DLD1 (cell line): Measurements from ENCODE around the gene ACSF3.
"Not testable (repeated sequence)": the region's sequence is repeated elsewhere in the genome, so short reads cannot be mapped to it uniquely, and the experiment has no call there.

Experiments
- in situ Hi-C: cut with HindIII; loops from 2 replicates; pipeline ENCODE4 v1.10.0; 2017; ENCODE audit warnings: low sequenced_read_pairs

Gene ACSF3

DNA sequence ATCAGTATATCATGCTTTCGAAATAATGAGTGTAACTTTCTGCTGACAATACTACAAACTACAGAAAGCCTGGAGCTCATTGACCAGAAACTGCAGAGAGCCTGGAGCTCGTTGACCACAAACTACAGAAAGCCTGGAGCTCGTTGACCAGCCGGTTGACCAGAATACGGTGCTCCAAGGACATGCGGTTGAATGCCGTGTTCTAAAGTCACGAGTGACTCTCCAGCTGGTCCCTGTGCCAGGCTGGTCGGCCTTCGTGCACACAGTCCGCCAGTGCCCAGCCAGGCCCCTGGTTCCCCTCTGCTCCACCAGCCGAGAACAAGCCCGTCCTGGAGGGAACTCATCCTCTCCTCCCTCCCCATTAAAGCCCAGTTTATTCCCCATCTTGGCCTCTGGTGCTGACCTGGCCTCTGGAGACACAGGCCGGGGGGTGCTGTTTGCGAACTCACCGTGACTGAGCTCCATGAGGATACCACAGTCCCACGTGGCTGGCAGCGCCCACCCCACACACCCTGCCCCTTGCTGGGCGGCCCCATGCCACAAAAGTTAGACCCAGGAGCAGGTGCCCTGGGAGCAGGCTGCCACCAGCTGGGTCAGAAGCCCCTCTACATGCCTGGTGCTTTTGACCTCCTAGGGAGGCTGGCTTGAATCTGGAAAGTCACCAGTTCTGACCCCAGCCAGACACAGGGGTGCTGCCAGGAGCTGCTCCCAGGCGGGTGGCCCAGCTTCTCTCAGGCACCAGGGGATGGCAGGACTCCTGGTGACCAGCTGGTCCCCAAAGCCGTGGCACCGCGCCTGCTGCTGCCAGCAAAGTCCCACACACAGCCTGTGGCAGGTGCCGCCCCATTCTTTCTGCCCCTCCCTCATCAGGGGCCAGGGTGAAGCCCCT lies 62.4 kb downstream of the ACSF3 start:
- in situ Hi-C loops, result no loop called here

DNA sequence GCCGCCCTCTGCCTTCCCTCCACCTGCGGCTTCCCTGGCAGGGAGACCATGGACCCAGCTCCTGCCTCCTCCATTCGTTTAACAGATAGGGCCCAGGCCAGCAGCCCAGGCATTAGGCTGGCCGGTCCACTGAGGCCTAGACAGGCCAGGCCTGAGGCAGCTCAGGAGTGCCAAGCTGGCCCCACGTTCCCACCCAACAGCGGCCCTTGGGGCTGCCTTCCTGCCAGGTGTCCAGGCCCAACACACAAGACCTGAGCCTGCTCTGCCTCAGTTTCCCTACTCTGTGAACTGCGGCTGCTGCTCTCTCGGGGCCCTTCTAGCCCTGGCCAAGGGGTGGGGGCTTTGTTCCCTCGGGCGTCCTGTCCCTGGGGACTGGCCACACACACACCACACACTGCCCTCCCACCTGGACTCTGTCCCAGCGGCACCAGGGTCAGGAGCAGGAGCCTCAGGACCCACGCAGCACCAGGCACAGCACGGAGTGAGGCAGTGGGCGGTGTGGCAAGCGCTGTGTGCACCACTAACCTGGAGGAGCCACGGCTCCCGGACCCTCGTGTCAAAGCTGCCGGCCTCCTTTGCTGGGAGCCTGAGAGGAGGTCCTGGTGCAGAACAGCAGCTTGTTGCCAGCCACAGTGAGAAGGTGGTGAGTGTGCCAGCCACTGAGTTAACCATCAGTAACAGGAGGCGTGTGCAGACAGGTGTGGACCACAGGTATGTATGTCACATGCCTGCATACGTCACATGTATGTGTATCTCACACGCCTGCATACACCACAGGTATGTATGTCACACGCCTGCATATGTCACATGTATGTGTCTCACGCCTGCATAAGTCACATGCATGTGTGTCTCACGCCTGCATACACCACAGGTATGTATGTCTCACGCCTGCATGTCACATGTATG lies 63.3 kb downstream of the ACSF3 start:
- in situ Hi-C loops, result no loop called here

GRCh38 chr16:89157778-89158177 lies 64.1 kb downstream of the ACSF3 start:
- in situ Hi-C loops, result no loop called here

DNA sequence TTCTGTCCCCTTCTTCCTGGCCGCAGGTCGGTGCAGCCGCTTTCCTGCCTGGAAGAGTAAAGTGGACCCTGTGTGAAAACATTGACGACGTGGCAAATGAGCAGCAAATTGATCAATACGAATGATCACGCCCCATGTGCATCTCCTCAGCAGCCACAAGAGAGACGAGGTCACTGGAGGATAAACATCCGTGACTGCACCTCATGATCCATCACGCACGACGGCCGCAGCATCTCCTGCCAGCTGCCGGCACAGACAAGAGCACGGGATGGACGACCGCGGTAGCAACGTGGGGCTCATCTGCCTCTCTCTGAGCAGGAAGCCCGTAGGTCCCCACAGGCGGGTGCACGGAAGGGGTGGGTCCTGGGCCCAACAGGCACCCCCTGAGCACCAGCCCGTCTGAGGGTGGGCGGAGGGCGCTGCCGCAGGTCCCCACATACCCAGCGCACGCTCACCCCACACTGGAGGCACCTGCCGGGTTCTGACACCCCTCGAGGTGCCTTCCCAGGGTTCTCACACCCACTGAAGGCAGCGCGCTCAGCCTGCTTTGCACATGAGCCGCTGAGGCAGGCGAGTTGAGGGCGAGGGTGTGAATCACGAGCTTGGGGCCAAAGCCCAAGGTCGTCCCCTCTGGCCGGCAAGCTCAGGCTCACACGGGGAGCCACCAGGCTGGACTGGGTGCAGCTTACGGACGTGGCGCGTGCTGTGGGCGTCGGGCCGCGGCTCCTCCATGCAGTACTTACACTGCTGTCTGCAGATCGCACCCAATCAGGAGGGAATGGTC lies 65.6 kb downstream of the ACSF3 start:
- in situ Hi-C loops, result no loop called here

- in situ Hi-C loops, result no loop called here
Measured at GRCh38 chr16:89159850-89160354, 66.2 kb downstream of the ACSF3 start.

DNA sequence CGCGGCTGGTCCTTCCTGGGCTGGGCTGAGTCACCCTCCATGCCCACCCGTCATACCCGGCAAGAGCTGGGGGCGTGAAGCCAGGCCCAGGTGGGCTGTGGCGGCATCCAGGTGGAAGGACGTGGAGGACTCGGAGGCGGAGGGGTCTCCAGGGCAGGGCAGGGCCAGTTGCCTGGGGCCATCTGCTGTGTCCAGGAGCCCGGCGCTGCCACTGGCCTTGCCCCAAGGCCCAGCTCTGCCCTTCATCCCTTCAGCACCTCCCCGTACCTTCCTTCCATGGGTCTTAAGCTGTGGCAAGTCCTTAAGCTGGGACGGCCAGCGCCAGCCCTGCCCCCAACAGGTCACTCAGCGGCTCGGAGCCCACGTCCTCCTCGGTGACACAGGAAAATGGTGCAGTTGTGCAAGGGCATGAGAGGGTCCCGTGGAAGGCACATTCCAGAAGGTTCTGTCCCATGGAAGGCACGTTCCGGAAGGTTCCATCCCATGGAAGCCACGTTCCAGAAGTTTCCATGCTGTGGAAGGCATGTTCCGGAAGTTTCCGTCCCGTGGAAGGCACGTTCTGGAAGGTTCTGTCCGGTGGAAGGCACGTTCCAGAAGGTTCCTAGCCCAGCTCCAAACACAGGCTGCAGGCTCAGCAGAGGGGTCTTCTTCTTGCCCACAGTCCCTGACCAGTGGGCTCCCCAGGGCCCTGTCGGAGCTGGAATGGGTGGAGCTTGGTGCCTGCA lies 67.5 kb downstream of the ACSF3 start:
- in situ Hi-C loops, result no loop called here

DNA sequence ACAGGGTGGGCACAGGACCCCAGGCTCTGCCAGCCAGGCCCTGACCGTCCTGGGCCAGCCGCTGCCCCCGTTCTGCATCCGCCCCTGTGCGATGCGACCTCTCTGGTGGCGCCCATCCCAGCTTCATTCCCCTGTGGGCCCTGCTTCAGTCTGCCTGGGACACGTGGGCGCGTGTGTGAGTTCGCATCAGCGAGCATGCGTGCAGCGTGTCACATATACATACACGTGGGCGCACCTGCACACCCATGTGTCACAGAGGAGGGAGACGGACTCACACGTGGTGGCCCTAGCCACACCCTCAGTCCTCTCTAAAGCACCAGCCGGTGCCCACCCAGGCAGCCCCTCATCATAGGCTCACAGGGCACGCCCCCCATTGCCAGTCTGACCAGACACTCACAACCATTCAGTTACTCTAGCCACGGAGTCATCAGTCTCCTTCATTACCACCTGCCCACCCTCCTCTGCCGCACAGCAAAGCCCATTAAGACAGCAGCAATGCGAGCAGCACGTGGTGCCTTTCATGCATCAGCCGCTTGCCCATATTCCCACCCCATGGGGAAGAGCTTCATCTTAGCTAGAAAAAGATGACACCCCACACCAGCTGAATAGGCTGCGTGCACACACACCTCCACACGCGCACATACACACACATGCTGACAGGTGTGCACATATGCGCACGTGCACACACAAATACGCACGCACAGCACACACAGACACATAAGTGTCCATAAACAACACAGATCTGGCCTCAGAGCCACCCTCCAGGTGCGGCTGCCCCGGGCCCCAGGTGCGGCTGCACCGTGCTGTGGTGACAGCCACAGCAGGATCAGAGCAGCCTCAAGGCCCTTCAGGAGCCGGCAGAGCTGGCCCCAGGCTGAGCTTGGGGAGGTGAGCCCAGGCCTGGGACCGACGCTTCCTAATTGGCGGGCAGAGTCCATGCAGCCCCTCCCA lies 68.4 kb downstream of the ACSF3 start:
- in situ Hi-C loops, result no loop called here

GRCh38 chr16:89163297-89163696 lies 69.6 kb downstream of the ACSF3 start:
- in situ Hi-C loops, result no loop called here

GRCh38 chr16:89164436-89164835 lies 70.8 kb downstream of the ACSF3 start:
- in situ Hi-C loops, result no loop called here

DNA sequence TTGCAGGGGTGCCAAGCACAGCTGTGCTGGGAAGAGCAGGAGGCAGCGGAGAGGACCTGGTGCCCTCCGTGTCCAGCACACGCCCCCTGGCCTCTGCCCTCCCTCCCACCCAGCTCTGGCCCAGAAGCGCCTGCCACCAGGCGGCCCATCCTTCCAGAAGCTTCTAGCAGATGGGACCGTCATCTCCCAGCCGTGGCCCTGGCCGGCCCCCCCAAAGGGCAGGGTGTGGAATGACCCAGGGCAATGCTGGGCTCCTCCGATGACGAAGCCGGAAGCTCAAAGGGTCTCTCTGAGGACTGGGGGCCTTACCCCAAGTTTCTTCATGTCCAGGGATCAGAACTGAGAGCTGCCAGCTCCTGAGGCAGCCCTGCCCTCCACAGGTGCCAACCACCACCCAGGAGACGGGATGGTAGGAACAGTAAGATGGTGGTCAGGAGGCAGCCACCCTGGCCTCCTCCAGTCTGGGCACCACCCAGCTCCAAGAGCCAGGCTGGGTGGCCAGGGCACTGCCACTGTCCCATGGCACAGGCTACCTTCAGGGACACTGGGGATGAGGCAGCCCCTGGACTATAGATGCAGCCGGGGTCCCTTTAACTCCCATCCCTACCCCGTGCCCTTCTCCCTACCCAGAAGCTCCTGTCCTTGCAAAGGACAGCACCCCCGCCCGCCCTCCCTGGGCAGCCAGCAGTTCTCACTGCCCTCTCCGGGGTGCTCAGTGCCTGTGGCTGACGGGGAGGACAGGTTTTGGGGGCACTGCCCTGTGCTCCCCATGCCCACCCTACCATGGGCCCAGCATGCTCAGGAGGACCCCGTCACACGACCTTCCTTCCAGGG lies 71.4 kb downstream of the ACSF3 start:
- in situ Hi-C loops, result no loop called here

DNA sequence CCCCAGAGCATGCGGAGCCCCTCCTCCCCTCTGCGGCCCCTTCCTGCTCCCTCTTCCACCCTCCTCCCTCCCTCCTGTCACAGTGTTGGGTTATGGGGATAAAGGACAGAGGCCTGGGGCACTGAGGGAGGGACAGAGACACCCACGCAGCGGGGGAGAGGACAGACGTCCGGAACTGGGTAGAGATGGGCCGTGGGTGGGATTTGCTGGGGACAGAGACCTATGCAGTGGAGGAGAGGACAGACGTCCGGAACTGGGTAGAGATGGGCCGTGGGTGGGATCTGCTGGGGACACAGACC lies 72.0 kb downstream of the ACSF3 start:
- in situ Hi-C loops, result not testable (repeated sequence)

GRCh38 chr16:89166696-89167424 lies 73.2 kb downstream of the ACSF3 start:
- in situ Hi-C loops, result no loop called here

DNA sequence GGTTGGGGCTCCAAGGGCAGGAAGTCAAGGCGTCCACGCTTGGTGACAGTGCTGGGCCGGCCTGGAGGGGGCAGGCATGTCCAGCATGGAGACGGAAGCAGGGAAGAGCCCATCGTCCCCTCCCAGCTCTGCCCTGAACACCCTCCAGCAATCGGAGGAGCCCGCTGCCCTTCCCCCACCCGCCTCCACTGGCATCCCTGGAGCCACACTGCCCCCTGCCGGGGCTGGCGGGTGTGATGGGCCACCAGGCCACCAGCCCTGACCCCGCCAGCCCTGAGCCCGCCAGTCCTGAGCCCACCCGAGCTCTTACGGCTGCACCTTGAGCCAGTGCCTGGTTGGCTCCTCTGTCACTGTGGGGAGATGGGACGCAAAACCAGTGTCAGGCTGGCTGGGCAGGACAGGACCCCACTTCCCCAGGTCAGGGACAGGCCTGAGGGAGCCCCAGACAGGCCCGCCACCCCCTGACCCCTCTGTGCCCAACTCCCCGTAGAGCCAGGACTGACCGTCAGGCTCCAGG lies 73.8 kb downstream of the ACSF3 start:
- in situ Hi-C loops, result no loop called here

DNA sequence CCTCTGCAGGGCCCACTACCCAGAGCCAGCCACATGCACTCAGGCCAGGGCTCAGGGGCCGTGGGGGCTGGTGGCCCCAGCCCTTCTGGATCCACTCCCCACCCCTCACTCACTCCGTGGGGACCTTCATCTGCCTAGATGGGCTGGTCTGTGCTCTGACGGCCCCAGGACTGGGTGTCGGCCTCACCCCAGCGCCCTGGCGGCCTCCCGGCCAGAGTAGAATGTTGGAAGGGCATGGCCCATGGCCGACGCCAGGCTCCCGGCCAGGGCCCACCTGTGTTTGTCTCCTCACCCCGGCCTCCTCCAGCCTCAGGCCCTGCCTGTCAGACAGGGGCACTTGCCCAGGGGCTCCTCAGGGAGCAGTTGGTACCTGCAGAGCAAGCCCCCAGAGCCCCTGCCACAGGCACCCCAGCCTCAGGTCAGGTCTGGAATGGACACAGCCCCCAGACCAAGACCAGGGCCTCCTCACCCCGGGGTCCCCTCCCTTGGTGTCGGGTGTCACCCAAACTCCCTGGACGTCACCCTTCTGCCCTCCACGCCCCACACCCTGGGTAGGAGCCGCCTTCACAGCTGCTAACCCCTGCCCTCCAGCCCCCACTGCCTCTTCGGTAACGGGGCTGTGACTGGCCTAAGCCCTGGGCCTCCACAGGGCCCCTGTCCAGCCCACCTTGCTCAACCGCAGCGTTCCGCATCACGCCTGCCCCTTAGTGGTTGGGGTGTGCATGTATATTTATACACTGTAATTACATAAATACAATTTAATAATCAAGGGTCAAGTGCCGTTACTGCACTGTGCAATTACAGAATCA lies 74.9 kb downstream of the ACSF3 start:
- in situ Hi-C loops, result no loop called here

DNA sequence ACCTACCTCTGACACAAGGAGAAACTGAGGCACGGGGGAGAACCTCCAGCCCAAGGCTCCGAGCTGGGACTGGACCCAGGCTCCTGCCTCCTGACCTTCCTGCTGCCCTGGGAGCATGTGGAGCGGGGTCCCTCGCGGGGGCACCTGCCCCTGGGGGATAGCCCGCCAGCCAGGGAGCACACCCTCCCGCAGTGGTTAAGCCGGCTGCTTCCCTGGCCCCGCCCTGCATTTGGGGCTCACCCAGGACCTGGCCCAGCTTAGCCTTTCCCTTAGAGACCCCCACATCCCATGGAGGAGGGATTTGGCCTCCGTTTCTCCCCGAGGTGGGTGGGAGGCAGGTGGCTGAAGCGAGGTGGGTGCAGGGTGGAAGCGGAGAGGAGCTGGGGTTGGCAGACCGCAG lies 76.1 kb downstream of the ACSF3 start:
- in situ Hi-C loops, result no loop called here

- in situ Hi-C loops, result no loop called here
Measured at GRCh38 chr16:89170346-89171215, 76.9 kb downstream of the ACSF3 start.
